Thyroid gland (tissue), 4 donors: ENCODE results near the gene SCGN. TPM values are rescaled to one million over a fixed set of nuclear protein-coding genes. Genes with fewer than 3 reads are reported as not detected.

Source experiments
- DNase-seq, 2 donors: peaks; one replicate each; pipeline ENCODE4 v3.0.0-alpha.2; 2019
- H3K27ac ChIP-seq, 3 donors: fragments of 200-600 bp; sonication (generic); 1 replicate in 2 of 3; 2 replicates in 1 of 3; pipeline ENCODE4 v1.5.1; 2016 to 2019; ENCODE audit warnings: mild to moderate bottlenecking in 1 of 3, moderate library complexity in 1 of 3
- H3K27me3 ChIP-seq: fragments of 200-600 bp; sonication (generic); one replicate; pipeline ENCODE4 v1.5.1; 2019
- H3K36me3 ChIP-seq, 2 donors: fragments of 200-600 bp; sonication (generic); one replicate each; pipeline ENCODE4 v1.5.1; 2016 to 2019
- H3K4me1 ChIP-seq, 2 donors: fragments of 200-600 bp; sonication (generic); one replicate each; pipeline ENCODE4 v1.5.1; 2017 to 2019
- H3K4me3 ChIP-seq, 3 donors: fragments of 200-600 bp; sonication (generic); replicated peaks in 1 of 3; 1 replicate in 2 of 3; 2 replicates in 1 of 3; pipeline ENCODE4 v1.5.1; 2016; ENCODE audit warnings: mild to moderate bottlenecking in 1 of 3
- H3K9me3 ChIP-seq: fragments of 200-600 bp; sonication (generic); one replicate; pipeline ENCODE4 v1.5.1; 2017
- POLR2A ChIP-seq, 2 donors: fragments of 450-650 bp; IDR thresholded peaks; one replicate each; pipeline ENCODE4 v1.6.1; 2017; ENCODE audit warnings: antibody characterized with exemption in 2 of 2, mild to moderate bottlenecking in 2 of 2, moderate library complexity in 1 of 2
- WGBS, 2 donors: methylation state at CpG; one replicate each; pipeline ENCODE4 v1.1.5; 2017; 5-methylcytosine and 5-hydroxymethylcytosine counted together
- intact Hi-C: fragments of 100-400 bp; cut with DNase I; formaldehyde crosslinking; loops from one replicate; pipeline ENCODE4 v1.15.1; 2023
- total RNA-seq, 4 donors: library from RNA; depleted of rRNA; stranded (reverse); fragments of >200 nt; gene quantifications; one replicate each; pipeline ENCODE4 v1.2.3, GENCODE V29; 2016
- TF ChIP-seq, protein P1 (sequence below), 6 experiments: fragments of 200-600 bp in 3 of 6; fragments of 450-650 bp in 3 of 6; sonication (generic) in 3 of 6; IDR thresholded peaks; one replicate each; pipeline ENCODE4 v1.5.1; 2016 to 2019; ENCODE audit warnings: antibody characterized with exemption in 6 of 6, mild to moderate bottlenecking in 2 of 6, inconsistent platforms in 1 of 6, moderate library complexity in 1 of 6

Gene SCGN
- total RNA-seq, 4 donors from 2014 or later, result 1.2 to 6.2 TPM; not detected in 2

DNA sequence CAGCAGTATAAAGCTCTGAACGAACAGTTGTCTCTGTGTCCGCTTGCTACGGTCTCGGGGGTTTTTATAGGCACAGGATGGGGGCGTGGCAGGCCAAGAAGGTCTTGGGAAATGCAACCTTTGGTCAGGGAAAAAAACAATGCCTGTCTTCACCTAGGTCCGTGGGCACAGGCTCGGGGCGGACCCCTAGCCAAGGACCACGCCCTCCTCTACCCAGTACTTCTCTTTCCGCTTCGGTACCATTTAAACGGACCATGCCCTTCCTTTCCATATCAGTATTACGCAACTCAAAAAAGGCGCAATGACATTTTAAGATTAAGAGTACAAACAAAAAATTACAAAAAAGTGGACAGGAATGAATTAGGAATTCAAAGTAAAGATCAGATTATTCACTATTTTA is 58.3 kb downstream of the SCGN start:
- 67 to 74% methylated on average over 14 of the region's 14 CpGs for WGBS, 2 donors
- H3K9me3 ChIP-seq, result no peaks in the 10 kb centered on the region
- no peaks in the 10 kb centered on the region for H3K27me3 ChIP-seq
- no peaks in the 10 kb centered on the region for H3K4me1 ChIP-seq
- no peak overlapping the region for H3K4me3 ChIP-seq
- intact Hi-C loops, result no loop called here
- H3K27ac ChIP-seq, result no peak overlapping the region
- TF ChIP-seq, protein P1, sequence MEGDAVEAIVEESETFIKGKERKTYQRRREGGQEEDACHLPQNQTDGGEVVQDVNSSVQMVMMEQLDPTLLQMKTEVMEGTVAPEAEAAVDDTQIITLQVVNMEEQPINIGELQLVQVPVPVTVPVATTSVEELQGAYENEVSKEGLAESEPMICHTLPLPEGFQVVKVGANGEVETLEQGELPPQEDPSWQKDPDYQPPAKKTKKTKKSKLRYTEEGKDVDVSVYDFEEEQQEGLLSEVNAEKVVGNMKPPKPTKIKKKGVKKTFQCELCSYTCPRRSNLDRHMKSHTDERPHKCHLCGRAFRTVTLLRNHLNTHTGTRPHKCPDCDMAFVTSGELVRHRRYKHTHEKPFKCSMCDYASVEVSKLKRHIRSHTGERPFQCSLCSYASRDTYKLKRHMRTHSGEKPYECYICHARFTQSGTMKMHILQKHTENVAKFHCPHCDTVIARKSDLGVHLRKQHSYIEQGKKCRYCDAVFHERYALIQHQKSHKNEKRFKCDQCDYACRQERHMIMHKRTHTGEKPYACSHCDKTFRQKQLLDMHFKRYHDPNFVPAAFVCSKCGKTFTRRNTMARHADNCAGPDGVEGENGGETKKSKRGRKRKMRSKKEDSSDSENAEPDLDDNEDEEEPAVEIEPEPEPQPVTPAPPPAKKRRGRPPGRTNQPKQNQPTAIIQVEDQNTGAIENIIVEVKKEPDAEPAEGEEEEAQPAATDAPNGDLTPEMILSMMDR (IDR thresholded peaks at IDR 0.05), result no peak
- TF ChIP-seq POLR2A (IDR thresholded peaks at IDR 0.05), result no peak
- H3K36me3 ChIP-seq, result no peaks in the 10 kb centered on the region
- DNase-seq, result no peak

- H3K27me3 ChIP-seq, result no peaks in the 10 kb centered on the region
- no peak overlapping the region for H3K4me3 ChIP-seq
- no peaks in the 10 kb centered on the region for H3K36me3 ChIP-seq
- intact Hi-C loops, result no loop called here
- no peaks in the 10 kb centered on the region for H3K9me3 ChIP-seq
- no peak for TF ChIP-seq POLR2A (IDR thresholded peaks at IDR 0.05)
- TF ChIP-seq, protein P1 (IDR thresholded peaks at IDR 0.05), result no peak
- no peak for DNase-seq
- no peak overlapping the region for H3K27ac ChIP-seq
- H3K4me1 ChIP-seq, result no peaks in the 10 kb centered on the region
- 79 to 85% methylated on average over 1 of the region's 1 CpG for WGBS, 2 donors
Observed at GRCh38 chr6:25713824-25714223, 61.8 kb downstream of the SCGN start.

DNA sequence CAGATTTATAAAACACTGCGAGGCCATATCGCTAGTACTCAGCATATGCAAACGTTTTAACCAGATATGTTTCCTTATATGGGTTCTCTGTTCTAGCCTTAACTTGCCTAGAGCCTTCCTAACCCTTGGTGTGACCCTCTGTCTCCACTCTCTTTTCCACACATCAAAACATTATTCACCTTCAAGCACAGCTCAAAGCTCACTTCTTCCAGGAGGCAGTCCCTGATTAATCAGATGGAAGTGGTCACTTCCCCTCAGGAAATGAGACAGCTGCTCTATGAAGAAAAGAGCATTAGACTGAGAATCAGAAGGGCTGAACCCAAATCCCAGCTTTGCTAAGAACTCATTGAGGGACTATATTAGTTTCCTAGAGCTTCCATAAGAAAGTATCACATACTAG is 62.8 kb downstream of the SCGN start:
- Histone ChIP-seq H3K27ac (no peak overlapping the region), H3K27me3 (no peaks in the 10 kb centered on the region), H3K4me3 (no peak overlapping the region), H3K36me3 (no peaks in the 10 kb centered on the region), H3K9me3 (no peaks in the 10 kb centered on the region), H3K4me1 (no peaks in the 10 kb centered on the region)
- TF ChIP-seq POLR2A (IDR thresholded peaks at IDR 0.05), result no peak
- TF ChIP-seq, protein P1 (IDR thresholded peaks at IDR 0.05), result no peak
- intact Hi-C loops, result no loop called here
- WGBS, 2 donors, result 75 to 85% methylated on average over 3 of the region's 3 CpGs
- no peak for DNase-seq

GRCh38 chr6:25715794-25716193 is 63.8 kb downstream of the SCGN start:
- Histone ChIP-seq H3K4me3 (no peak overlapping the region), H3K4me1 (no peaks in the 10 kb centered on the region), H3K27ac (no peak overlapping the region), H3K27me3 (no peaks in the 10 kb centered on the region), H3K9me3 (no peaks in the 10 kb centered on the region), H3K36me3 (no peaks in the 10 kb centered on the region)
- DNase-seq, result no peak
- intact Hi-C loops, result no loop called here
- TF ChIP-seq POLR2A (IDR thresholded peaks at IDR 0.05), result no peak
- TF ChIP-seq, protein P1 (IDR thresholded peaks at IDR 0.05), result no peak
- WGBS, 2 donors, result 81 to 90% methylated on average over 4 of the region's 4 CpGs

DNA sequence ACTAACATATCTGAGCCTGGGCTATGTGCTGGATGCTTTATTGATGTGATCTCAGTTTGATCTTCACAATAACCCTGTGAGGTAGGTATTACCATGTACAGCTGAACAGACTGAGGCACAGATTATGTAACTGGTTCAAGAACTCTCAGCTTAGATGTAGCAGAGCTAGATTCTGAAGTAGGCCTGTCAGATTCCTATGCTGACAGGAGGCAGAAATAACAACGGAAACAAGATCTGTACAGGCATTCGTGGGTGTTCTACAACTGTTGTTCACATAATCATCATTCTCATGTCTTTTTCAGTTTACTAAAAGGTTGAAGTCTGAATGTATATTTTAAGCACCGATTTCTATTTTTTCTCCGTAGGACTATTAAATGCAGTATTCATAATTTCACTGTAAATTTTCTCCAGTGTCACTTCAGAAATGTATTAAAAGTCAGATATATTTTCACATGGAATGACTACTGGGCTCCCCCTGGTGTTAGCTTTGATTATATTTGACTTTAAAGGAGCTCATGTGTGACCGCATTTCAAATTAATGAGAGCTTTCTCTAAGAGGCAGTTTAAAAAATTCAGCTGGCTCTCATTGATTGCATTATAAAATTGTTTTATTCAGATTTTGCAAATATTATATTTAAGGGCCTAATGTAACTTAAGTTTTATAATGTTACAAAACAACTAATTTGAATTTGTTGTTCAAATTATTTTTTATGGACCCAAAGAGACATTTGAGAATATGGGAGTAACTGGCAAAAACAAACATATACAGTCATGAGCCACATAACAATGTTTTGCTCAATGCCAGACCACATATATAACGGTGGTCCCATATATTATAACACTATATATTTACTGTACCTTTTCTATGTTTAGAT is 66.1 kb downstream of the SCGN start:
- H3K4me3 ChIP-seq, result no peak overlapping the region
- no peak overlapping the region for H3K27ac ChIP-seq
- TF ChIP-seq POLR2A (IDR thresholded peaks at IDR 0.05), result no peak
- TF ChIP-seq, protein P1 (IDR thresholded peaks at IDR 0.05), result peak; percentile 23 to 64 (median 48)
- H3K9me3 ChIP-seq, result no peaks in the 10 kb centered on the region
- intact Hi-C loops, result no loop called here
- no peak for DNase-seq
- H3K4me1 ChIP-seq, result no peaks in the 10 kb centered on the region
- no peaks in the 10 kb centered on the region for H3K36me3 ChIP-seq
- no peaks in the 10 kb centered on the region for H3K27me3 ChIP-seq
- 39 to 44% methylated on average over 6 of the region's 6 CpGs for WGBS, 2 donors
